Measurements from ENCODE around the gene TAS2R40.
"Not testable (repeated sequence)": the region's sequence is repeated elsewhere in the genome, so short reads cannot be mapped to it uniquely, and the experiment has no call there.

The TAS2R40 gene

DNA sequence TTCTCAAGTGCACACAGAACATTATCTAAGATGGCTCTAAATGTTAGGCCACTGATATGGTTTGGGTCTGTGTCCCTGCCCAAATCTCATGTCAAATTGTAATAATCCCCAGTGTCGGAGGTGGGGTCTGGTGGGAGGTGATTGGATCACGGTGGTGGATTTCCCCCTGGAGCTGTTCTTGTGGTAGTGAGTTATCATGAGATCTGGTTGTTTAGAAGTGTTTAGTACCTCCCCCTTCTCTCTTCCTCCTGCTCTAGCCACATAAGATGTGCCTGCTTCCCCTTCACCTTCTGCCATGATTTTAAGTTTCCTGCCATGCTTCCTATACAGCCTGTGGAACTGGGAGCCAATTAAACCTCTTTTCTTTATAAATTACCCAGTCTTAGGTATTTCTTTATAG is 30.2 kb downstream of the TAS2R40 start:
- no peak for DNase-seq

DNA sequence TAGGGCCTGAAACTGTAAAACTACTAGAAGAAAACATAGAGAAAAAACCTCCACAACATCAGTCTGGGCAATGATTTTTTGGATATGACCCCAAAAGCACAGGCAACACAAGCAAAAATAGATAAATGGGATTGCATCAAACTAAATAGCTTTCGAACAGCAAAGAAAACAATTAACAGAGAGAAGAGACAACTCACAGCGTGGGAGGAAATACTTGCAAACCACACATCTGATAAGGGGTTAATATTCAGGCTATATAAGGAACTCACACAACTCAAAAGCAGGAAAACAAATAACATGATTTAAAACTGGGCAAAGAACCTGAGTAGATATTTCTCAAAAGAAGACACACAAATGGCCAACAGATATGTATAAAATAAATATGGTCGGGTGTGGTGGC is 33.7 kb downstream of the TAS2R40 start:
- no peak for DNase-seq

DNA sequence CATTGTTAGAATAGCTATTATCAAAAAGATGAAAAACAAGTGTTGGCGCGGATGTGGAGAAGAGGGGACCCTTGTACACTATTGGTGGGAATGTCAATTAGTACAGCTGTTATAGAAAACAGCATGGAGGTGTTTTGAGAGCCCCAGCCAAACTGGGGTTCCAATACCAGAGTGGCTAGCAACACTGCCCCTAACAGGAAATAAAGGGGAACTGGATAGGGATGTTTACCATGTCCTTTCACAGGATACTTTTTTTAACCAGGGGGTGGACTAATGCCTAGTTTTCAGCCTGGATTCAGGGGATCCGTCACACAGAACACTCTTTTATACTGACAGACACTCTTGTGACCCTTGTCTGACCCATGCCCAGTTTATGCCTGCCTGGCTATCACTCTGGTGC is 34.5 kb downstream of the TAS2R40 start:
- no peak for DNase-seq

DNA sequence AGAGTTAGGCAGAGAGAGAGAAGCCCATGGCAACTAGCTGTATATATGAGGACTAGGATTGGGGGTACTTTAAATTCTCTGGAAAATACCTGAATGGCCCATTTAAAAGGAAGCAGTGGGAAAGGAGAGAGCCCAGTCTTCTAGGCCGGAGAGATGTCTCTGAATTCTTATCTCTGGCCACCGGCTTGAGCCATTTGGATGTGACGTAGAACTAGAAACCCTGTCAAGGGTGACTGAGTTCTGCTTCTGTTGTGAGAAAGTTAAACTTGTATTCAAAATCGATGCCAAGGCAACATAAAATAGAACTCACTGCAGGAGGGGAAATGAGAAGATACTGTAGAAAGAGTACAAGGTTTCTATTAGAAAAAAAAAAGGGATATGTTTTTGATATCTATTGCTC is 35.1 kb downstream of the TAS2R40 start:
- no peak for DNase-seq

DNA sequence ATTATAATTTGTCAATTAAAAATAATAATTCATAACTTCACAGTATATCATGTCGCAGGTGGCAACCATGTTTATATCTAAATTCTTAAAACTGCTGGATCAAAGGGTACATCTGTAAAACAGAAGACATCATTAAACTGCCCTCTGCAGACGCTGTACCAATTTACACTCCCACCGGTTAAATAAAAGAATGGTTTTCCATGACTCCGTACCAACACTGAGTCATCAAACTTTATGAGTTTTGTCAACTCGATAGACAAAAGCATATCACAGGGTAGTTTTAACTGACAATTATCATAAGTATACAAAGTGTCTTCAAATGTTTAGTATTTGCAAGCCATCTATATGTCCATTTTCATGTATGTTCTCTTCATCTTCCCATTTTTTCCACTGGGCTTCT is 35.7 kb downstream of the TAS2R40 start:
- no peak for DNase-seq

DNA sequence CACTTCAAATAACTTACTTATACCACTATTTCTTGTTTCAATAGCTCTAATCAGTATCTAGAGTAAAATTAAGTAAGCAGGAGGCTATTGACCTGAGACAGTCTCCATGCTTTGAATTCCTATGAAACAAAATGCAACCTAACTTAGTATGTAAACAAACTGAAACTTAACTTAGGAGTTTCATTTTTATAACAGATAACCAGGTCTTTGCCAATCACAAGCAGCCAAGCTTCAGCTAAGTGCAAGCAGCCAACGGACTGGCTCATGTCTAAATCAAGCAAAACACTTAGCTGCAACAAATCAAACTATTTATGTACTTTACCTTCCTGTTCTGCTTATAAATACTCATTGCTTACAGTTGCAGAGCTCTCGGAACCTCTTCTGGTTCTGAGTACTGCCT is 37.0 kb downstream of the TAS2R40 start:
- DNase-seq = no peak

DNA sequence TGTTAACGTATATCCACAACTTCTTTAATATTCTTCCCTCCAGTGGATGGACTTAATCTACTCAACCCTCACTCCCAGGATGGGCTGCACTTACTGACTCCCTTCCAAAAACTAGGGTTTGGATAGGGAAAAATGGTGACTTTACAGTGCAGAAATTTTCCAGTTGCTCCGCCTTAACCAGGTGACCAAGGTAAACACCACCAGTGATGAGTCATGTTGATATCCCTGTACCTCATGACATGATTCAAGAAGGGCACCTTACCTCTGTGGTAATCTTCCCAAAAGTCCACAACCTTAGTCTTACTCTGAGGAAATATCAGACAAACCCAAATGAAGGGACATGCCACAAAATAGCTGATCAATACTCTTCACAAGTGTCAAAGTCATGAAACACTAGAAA is 37.9 kb downstream of the TAS2R40 start:
- DNase-seq = no peak

DNA sequence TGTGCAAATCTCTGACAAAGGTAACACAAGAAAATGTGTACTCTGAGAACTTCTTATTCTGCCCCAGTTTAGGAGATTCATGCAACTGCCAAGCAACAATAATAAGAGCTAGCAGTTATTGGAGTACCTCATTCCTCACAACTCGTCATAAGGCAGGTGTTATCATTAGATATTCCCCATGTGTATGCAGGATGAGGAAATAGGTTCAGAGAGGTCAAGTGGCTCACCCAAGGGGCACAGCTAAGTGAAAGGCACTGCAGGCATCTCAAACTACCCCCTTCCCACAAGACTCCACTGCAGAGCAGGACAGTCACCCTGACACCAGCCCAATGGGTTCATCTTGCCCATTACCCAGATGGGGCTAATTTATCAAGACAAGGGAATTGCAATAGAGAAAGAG is 40.1 kb downstream of the TAS2R40 start:
- DNase-seq = no peak

DNA sequence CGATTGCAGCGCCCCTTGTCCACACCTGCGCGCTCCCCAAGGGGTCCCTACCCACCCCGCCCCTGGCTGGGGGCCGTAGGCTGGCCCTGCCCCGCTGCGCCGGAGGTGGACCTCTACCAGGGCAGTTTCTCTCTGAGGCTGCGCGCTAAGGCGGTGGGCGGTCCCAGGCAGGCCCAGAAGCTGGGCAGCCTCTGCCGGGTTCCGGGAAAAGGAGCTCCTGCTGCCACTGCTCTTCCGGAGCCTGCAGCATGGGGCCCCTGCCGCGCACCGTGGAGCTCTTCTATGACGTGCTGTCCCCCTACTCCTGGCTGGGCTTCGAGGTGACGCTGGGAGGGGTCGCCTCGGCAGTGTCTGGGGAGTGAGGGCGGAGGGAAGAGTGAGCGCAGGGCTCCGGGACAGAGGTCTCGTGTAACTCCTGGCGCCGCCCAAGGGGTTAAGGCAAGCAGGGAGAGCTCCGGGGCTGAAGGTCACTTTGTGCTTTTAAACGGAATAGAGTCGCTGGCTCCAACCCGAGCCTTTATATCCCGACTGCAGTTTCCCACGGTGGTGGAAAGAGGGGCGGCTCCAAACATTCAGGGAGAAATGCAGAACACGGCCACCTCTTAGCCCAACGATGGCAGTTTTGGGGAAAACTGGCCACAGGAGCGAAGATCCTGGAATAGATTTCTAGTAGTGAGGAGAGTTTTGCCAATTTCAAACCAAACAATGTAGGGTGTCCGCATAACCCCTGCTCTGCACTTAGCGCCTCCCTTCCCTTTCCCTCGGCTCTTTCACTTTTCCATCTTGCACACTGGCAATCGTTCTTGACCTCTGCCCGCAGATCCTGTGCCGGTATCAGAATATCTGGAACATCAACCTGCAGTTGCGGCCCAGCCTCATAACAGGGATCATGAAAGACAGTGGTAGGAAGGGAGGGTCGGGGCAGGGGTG is 41.7 kb downstream of the TAS2R40 start, which contains the start of gene GSTK1:
Gene GSTK1 (plus strand): TSS at position 176 of the 930 bp plus-strand sequence. CDS start 73 bp downstream, at position 249.
- peak; percentile 55 for DNase-seq

DNA sequence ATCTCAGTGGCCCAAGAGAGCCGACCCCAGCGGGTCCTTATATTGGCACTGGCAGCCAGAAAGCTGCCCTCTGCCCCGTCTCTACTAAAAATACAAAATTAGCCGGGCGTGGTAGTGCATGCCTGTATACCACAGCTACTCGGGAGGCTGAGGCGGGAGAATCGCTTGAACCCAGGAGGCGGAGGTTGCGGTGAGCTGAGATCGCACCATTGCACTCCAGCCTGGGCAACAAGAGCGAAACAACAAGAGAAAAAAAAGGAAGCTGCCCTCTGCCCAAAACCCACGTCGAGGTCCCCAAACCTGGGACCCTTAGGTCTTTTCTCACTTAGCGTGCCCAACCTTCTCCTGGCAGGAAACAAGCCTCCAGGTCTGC is 42.3 kb downstream of the TAS2R40 start:
- not testable (repeated sequence) for DNase-seq

DNA sequence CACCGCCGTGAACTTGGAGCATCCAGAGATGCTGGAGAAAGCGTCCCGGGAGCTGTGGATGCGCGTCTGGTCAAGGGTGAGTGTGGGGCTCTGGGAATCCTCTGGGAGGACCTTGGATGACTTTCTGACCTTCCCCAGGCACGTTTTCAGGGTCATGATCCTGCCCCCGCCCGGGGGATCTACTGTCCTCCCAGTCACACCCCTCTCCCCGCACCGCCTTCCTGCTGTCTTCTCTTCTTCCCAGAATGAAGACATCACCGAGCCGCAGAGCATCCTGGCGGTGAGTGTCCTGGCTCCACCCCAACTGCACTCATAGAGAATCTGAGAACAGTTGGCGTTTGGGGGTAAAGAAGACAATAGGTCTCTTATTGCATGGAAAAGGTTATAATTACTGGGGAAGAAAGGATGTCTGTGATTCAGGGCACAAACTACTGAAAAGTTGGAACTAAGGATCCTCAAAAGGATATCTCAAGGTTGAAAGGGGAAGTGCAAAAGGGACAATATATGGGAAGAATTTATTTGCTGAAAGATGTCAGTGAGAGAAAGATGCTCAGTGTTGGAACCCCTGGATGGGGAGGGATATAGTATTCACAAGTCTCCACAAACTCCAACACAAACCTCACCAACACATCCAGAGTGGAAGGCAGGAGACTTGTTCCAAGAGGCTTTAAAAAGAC is 43.3 kb downstream of the TAS2R40 start:
- DNase-seq = no peak

DNA sequence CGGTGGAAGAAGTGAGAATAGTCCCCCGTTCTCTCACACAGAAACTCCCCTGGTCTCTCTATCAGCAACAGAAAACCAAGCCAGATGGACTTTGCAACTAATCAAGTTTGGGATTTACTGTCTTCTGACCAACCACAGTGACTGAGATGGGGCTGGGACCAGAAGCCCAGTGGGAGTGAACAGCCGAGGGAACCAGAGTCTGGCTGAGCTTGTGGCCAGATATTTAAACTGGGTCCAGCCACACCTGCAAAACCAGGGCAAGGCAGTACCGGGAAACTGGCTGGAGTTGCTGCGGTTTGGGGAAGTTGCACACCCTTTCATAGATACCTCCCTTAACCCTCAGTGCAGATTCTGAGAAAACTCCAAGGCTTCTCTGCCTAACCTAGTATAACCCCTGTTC is 47.4 kb downstream of the TAS2R40 start:
- no peak for DNase-seq

DNA sequence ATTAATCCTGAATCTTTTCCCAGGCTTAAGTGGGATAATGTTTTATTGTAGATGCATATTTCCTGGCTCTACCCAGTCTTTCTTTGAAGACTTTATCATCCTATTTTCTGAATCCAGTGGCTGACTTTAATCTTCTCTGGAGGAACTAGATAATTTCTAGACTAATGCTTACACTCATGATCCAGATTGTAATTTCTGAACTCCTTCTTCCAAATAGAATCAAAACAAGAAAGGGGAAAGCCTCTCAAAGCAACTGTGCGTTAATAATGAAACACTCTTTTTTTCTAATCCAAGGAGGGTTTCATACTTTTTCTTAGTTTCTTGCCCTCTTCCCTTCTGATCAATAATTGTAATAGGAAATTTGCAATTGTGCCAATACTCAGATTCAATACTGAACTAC is 49.4 kb downstream of the TAS2R40 start:
- no peak for DNase-seq
